UCSD-AML1 (cell line): ENCODE results near the gene TCEAL7.
"Not testable (repeated sequence)": the region's sequence is repeated elsewhere in the genome, so short reads cannot be mapped to it uniquely, and the experiment has no call there.

Experiments used
- DNase-seq: peaks from one replicate; lab custom pipeline; 2025; ENCODE audit not compliant: unreplicated experiment; lab: John Stamatoyannopoulos, UW

TCEAL7 gene, protein sequence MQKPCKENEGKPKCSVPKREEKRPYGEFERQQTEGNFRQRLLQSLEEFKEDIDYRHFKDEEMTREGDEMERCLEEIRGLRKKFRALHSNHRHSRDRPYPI

DNA sequence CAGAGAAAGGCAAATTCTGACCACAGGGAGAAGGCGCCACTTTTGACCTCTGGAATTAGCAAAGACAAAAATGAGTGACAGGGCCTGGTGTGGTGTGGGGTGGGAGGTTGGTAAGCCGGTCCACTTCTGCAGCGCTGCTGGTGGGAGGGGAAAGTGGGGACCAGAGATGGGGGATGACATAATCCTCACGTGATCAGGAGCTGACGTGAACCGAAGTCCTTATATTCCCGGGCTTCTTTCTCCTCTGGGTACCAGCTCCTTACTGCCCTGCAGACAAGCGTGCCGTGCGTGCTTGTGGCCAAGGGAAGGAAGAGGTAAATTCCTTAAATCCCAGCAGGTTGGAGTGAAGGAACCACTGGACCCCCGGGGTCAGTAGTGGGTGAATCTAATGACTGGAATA, at the start of gene TCEAL7:
TSS of gene TCEAL7 (plus strand) at position 249 of the 400 bp plus-strand sequence. CDS start 1,165 bp downstream, outside the sequence.
- DNase-seq, result no peak

DNA sequence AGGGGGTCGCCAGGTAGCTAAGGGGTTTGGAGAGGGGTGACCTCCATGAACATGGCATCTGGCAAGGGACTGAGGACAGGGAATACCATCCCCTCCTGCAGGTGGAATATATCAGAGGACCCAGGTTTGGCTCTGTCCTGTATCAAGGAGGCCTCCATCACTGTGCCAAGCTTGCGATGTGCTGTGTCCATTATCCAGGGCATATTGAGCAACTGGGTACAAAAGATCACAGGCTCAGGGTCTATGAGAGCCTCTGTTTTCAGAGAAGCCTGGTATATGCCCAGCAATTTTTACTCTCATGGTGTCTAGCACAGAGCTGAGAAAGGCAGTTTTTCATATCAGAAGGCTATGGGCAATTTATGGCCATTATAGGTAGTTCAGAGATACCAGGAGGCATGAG, 36.9 kb upstream of the TCEAL7 start:
- no peak for DNase-seq

DNA sequence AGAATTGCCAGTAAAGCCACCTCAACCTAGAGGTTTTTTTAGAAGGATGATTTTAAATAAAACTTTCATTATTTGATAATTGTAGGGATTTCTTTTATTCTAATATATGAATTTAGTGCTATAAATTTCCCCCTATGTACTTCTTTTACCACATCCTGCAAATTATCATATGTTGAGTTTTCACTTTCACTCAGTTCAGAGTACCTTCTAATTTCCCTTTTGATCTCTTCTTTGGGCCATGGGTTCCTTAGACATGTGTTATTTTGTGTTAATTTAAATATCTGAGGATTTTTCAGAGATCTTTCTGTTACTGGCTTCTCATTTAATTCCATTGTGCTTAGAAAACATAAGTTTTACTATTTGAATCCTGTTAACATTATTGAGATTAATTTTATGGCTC, 25.3 kb upstream of the TCEAL7 start:
- no peak for DNase-seq

DNA sequence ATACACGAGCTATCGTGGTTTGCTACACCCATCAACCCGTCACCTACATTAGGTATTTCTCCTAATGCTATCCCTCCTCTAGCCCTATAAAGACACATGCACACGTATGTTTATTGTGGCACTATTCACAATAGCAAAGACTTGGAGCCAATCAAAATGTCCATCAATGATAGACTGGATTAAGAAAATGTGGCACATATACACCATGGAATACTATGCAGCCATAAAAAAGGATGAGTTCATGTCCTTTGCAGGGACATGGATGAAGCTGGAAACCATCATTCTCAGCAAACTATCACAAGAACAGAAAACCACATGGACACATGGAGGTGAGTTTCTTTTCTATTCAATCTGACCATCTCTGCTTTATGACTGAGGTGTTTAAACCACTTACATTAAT, 24.4 kb upstream of the TCEAL7 start:
- DNase-seq, result not testable (repeated sequence)

DNA sequence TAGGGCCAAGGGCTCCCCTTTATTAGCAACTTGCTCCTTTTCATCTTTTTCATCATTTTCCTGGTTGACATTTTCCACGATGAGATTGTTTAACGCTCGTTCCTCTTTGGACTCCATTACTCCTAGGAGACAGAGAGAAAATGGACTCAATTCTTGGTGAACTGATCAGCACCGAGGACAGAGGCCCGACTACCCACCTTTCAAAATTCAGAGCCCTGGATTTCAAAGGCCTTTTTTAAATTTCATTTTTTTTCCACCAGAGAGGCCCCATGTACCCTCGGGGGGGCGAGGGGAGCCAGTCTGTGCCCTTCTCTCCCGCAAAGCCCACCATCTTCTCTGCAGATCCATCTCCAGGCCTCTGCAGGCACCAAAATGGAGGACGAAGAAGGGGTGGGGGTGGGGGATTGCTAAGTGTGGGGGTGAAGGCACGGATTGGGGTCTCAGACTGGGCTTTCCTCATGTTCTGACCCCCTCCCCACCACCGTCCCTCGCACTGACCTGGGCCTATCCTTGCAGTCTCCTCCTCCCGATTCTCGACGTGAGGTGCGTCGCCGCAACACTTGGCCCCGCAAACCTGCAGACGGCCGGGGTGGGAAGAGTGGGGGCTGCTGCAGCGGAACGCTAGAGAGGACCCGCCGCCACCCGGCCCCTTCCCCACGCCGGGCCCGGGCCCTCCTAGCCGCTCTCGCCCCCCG, 20.0 kb upstream of the TCEAL7 start:
- DNase-seq, result no peak

DNA sequence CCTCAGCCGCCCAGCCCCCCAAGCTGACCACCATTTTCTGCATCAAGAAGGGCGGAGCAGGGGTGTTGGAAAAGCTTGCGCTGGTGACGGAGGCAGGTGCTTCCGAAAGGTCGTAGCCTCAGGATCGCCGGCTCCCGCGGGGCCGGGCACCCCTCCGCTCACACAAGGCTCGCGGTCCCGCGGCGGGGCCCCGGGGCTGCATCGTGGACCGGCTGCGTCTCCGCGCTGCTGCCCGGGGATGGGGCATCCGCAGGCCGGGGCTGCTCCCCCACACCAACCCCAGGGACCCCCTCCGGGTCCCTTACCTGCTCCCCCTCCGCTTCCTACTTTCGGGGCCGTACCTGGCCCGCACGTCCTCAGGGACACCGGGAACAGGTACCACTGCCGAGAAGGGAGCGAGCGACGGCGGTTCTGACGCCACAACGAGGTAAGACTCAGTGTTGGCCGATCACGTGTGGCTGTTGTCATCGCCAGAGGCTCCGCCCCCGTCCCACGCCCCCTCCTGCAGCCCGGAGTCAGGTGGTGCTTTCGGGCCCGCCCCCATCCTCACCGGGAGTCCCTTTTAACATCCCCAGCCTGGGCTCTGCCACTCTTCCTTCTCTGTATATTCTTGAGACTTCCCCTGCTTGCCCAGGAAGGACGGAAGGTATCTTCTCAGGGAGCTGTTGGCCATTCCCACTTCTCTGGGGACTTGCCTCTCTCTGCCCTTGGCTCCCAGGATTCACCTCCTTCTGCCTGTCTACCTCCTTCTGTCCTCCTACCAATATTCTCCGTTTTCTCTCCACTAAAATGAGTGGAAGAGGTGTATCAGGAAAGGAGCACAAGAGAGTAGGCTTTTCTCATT, 19.3 kb upstream of the TCEAL7 start, which contains the start of gene BEX2:
TSS of gene BEX2 (minus strand) at position 436 of the 844 bp plus-strand sequence. CDS start 1,014 bp downstream, outside the sequence.
- no peak for DNase-seq

DNA sequence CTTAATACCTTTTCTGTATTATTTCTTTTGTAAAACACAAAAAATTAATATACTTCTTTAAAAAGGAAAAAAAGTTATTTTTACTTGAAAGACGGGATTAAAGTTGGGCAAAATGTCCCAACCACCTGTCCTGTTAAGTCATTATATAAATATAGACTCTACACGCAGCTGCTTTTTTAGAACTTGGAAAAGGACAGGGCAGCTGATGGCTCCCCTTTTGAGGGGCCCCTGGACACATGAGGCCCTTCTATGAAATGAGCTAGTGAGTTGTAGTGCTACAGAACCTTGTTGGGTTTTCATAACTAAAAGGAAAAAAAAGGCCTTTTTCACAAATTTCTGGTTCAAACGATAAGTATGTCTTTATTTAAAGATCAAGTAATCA, 18.6 kb upstream of the TCEAL7 start:
- DNase-seq, result no peak

DNA sequence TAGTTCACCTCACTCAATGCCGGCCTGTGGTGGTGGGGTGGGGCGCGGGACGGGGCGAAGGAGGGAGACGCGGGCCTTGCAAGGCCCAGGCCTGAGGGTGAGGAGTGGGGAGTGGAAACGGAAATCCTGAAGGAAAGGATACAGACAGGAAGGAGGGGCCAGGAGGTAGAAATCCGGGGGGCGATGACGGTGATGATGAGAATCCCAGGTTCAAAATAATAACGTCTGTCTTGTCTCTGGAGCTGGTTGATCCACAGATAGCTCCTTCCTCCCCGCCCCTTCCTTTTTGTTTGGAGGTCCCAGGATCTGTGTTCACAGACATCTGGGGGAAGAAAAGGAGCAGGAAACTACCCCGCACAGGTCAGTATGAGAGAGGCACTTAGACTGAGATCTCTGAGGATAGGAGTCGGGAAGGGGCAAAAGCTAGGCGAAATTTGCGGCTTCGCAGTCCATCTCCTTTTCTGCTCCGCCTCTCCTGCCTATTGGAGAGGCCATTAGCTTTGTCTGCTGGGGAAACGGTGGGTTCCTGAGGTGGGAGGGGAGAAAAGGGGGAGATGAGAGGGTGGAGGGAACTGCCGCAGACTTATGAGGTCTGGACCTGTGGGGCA, 746 bp downstream of the TCEAL7 start:
- DNase-seq, result no peak

DNA sequence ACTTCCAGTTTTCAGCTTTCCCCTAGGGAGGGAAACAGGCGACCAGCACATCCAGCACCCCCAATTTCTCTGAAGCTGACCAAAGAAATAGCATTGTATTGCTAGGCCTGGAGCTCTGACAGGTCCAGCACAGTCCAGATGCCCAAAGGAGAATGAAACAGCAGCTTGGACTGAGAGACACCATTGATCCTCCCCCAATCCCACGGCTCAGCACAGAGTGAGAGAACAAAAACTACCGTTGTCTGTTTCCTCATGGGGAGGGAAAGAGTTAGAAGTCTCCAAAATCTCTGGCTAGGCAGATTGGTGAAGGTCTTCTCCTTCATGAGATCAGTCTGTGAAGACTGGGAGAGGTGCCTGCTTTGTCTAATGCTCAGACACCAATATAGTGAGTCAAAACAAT, 8.6 kb downstream of the TCEAL7 start:
- DNase-seq, result no peak

DNA sequence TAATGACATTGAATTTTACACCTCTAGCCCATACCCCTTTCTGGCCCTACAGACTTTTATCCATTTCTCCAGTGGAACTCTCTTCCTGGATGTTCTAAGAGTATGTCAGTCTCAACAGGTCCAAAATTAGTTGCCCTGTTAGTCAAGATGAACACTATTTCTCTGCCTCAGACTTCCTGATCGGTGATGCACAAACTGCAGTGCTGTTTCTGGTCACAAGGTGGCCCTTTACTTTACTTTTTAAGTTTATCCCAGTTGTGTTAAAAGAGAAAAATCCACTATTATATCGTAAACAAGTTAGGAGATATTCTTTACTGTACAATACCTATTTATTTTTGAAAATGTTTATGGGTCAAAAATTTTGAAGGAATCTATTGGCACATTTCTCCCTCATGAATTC, 13.1 kb downstream of the TCEAL7 start:
- DNase-seq, result peak; percentile 18

DNA sequence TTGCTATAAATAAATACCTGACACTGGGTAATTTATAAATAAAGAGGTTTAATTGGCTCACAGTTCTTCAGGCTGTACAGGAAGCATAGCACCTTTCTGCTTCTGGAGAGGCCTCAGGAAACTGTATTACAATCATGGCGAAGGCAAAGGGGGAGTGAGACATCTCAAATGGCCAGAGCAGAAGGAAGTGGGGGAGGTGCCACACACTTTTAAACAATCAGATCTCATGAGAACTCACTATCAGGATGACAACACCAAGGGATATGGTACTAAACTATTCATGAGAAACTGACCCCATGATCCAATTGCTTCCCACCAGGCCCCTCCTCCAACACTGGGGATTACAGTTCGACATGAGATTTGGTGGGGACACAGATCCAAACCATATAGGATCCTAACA, 14.6 kb downstream of the TCEAL7 start:
- no peak for DNase-seq

DNA sequence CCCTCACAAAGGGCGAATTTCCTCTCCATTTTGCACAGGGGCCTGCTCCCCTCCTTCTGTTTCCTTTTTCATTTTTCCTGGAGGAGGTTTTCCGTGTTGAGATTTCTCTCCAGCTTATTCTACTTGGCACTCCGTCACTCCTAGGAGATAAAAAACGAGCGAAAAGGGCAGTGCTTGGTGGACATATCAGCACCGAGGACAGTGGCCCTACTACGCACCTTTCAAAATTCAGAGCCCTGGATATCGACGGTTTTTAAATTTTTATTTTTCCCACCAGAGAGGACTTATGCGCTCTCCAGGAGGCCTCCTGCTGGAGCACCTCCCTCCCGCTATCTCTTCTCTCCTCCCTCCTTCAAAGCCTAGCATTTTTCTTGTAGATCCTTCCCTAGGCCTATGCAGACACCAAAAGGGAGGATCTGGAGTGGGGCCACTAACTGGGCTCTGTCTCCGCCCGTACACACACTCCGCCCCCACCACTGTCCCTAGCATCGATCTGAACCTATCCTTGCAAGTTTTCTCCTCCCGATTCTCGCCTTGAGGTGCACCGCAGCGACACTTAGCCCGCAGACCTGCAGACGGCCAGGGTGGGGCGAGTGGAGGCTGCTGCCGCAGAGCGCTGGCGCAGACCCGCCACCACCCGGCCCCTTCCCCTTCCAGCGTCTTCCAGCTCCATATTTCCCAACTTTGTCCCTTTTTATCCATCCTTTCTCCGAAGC, 17.8 kb downstream of the TCEAL7 start:
- DNase-seq, result no peak

DNA sequence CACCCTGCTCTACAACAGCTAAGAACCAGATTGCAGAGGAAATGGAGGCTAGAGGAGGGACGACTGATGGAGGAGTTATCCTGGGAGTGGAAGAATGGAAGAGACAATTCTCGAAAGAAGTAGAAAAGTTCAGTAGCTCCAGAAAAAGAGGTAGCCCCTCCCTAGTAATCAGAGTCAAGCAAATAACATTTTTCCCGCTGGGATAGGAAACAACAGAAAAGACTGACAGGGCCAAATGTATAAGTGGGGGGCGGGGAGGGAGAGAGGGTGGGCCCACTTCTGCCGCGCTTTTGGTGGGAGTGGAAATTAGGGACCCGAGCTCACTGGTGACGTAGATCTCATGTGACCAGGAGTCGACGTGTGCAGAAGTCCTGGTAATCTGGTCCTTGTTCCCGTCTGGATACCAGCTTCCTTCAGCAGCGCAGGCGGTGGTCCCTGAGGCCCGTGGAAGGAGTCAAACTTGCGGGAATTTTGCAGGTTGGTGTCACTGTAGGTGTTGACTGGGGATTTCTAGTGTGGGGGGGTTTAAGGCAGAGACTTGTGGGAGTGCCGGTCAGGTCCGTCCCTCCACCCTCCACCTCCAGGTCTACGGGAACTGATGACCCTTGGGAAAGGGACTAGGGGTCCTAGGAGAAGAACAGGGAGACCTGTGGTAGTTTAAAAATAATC, 26.2 kb downstream of the TCEAL7 start, which contains the start of gene TCEAL9:
TSS of gene TCEAL9 (plus strand) at position 377 of the 669 bp plus-strand sequence. CDS start 1,179 bp downstream, outside the sequence.
- DNase-seq, result peak; percentile 33

DNA sequence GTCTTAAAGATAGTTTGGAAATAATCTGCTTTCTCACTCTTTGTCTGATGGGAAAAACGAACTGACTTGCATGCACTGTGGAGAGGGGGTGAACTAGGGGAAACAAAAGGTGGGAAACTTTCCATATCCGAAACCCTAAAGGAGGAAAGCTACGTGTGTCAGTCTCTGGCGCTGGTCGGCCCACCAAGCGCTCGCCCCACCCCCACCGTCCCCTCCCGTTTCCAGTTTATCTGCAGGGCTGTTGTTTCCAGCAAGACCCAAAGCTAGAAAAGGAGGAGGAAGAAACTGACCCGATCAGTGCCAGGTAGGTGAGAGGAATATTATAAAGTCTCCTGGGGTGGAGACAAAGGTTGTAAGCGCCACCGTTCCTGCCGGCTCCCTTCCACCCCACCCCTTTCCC, 26.8 kb downstream of the TCEAL7 start:
- DNase-seq, result peak; percentile 15

DNA sequence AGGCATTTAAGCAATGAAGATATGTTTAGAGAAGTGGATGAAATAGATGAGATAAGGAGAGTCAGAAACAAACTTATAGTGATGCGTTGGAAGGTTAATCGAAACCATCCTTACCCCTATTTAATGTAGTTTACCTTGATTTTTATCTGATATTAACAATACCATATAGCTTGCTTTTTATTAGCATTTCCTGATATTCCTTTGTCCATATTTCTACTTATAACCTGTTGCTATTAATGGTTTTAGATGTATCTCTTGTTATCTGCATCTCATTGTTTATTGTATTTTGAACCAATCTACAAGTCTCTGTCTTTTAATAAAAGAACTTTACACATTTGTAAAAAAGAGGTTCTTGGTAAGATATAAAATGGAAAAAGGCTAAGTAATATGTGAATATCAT, 27.8 kb downstream of the TCEAL7 start:
- no peak for DNase-seq

DNA sequence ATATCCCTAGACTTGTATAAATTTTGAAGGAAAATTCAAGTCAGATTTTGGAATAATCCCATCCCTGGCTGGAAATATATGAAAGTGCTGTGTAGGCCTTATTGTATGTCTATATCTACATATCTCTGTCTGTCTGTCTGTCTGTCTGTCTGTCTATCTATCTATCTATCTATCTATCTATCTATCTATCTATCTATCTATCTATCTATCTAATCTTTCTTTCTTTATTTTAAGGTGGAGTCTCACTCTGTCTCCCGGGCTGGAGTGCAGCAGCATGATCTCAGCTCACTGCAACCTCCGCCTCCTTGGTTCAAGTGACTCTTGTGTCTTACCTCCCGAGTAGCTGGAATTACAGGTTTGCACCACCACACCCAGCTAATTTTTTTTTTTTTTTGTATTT, 29.6 kb downstream of the TCEAL7 start:
- not testable (repeated sequence) for DNase-seq

DNA sequence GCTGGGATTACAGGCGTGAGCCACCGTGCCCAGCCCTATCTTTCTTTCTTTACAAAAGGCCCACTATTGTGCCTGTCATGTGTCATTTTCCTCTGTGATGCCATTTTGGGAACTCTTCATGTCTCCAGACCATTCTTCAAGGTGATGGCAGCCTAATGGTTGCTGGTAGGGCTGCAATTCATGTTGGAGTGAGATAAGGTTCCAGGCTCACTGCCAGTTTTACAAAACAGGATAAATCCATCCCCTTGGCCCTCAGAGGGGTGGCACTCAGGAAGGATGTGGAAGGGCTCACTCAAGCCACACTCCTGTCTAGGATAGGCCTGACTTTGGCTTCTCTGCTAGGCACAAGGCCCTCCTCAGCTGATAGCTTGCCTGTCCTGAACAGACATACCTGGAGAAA, 30.1 kb downstream of the TCEAL7 start:
- peak; percentile 41 for DNase-seq

DNA sequence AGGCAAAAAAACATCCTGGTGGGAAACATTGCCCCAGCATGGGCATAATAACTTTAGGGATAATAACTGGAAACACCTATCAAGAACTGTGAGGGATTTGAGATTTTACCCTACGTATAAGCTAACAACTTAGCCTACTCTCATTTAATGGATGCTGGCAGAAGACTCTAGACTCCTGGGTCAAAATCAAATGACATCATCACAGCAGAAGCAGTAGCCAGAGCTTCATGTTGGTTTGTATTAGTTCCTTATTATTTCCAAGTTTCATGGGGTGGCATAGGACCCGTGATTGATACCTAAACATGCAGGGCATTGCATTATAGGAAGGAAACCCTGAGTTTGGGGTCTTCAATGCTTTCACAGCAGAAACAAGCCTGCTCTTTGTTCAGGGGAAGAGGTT, 30.9 kb downstream of the TCEAL7 start:
- DNase-seq, result no peak

DNA sequence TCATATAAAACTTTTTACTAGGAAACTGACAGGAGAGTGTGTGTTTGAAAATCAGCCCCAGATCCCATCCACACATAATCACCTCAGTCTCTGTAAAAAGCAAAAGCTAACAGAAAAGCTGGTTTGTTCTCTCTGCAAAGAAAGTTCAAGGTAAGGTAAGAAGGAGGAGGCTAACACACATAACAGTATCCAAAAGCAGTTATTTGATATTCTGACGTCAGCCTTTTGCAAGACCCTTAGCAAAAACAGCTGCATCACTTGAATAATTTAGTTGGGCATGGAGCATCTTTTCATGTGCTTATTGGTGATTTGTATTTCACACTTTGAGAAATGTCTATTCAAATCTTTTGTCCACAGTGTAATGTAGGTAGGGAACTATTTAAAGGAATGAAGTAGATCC, 31.8 kb downstream of the TCEAL7 start:
- DNase-seq, result no peak

DNA sequence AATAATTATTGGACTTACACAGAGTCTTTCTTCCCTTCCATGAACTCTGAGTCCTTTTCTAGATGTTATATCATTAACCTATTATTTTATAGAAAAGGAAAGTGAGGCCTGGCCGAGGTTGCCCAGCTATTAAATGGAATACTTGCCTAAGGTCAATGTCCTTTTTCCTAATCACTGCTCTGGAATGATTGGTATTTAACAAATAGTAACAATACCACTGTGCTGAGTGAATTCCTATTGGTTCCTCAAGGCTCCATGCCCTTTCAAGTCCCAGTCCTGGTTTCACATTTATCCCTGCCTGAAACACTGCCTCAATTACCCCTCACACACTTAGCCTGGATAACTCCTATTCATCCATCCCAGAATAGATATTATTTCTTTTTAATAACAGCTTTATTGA, 32.4 kb downstream of the TCEAL7 start:
- DNase-seq, result no peak
